SK-N-SH (cell line): ENCODE data around the gene SEC61B. TPM values are rescaled to one million over a fixed set of nuclear protein-coding genes. Genes with fewer than 3 reads are reported as not detected.

Experiments
- CTCF ChIA-PET: fragments of 300-600, 350-600 bp; formaldehyde crosslinking; extraction: SDS; loops from one replicate; lab custom pipeline; 2021; lab: Yijun Ruan, JAX
- POLR2A ChIA-PET: fragments of 350-600 bp; sonication (Branson Sonifier 250); formaldehyde crosslinking; extraction: SDS; loops from one replicate; lab custom pipeline; 2020; ENCODE audit warnings: antibody characterized with exemption, inconsistent platforms; lab: Yijun Ruan, JAX
- DNase-seq: peaks from one replicate; pipeline ENCODE4 v3.0.0; 2012
- H2AFZ ChIP-seq: fragments of 200-600 bp; sonication (generic); 2 replicates; pipeline ENCODE4 v1.8.1; 2016; ENCODE audit warnings: antibody characterized with exemption, mild to moderate bottlenecking, low read depth
- H3F3A ChIP-seq: fragments of 200-600 bp; sonication (generic); replicated peaks from 2 replicates; pipeline ENCODE3; 2016; ENCODE audit warnings: antibody characterized with exemption, mild to moderate bottlenecking; ENCODE audit not compliant: insufficient read depth
- H3K27ac ChIP-seq, 2 experiments: fragments of 200-500 bp in 1 of 2; fragments of 200-600 bp in 1 of 2; sonication (Bioruptor generic) in 1 of 2; sonication (generic), shearing (Covaris generic) in 1 of 2; 2 replicates each; pipeline versions ENCODE4 v1.5.1 to v1.6.1; 2014 to 2016; ENCODE audit warnings: low read depth in 2 of 2, inconsistent platforms in 1 of 2, low read length in 1 of 2, mild to moderate bottlenecking in 1 of 2, mixed read lengths in 1 of 2
- H3K27me3 ChIP-seq: fragments of 200-600 bp; sonication (generic), shearing (Covaris generic); 2 replicates; pipeline ENCODE4 v1.6.1; 2016; ENCODE audit warnings: mixed run types; ENCODE audit not compliant: insufficient read depth
- H3K36me3 ChIP-seq, 2 experiments: fragments of 200-500 bp in 1 of 2; fragments of 200-600 bp in 1 of 2; sonication (Bioruptor generic) in 1 of 2; sonication (generic) in 1 of 2; replicated peaks in 1 of 2; 2 replicates each; pipeline versions ENCODE3 to v1.5.1; 2014 to 2016; ENCODE audit warnings: low read length in 1 of 2, mild to moderate bottlenecking in 1 of 2; ENCODE audit not compliant: insufficient read depth in 2 of 2, control insufficient read depth in 1 of 2
- H3K4me1 ChIP-seq, 2 experiments: fragments of 200-500 bp in 1 of 2; fragments of 200-600 bp in 1 of 2; sonication (Bioruptor generic) in 1 of 2; sonication (generic), shearing (Covaris generic) in 1 of 2; 2 replicates each; pipeline versions ENCODE4 v1.5.1 to v1.6.1; 2014 to 2016; ENCODE audit warnings: low read depth in 1 of 2, low read length in 1 of 2, mixed run types in 1 of 2; ENCODE audit not compliant: insufficient read depth in 2 of 2, control insufficient read depth in 1 of 2
- H3K4me2 ChIP-seq: fragments of 200-600 bp; sonication (generic), shearing (Covaris generic); 2 replicates; pipeline ENCODE4 v1.6.1; 2017; ENCODE audit warnings: mixed run types
- H3K4me3 ChIP-seq, 2 experiments: fragments of 200-500 bp in 1 of 2; fragments of 200-600 bp in 1 of 2; sonication (Bioruptor generic) in 1 of 2; sonication (generic), shearing (Covaris generic) in 1 of 2; 2 replicates each; pipeline versions ENCODE4 v1.5.1 to v1.8.1; 2014 to 2016; ENCODE audit warnings: low read depth in 2 of 2, inconsistent platforms in 1 of 2, low read length in 1 of 2, mild to moderate bottlenecking in 1 of 2, mixed read lengths in 1 of 2, moderate library complexity in 1 of 2
- H3K79me2 ChIP-seq: fragments of 200-600 bp; sonication (generic); 2 replicates; pipeline ENCODE4 v1.8.1; 2017; ENCODE audit warnings: mild to moderate bottlenecking; ENCODE audit not compliant: insufficient read depth
- H3K9ac ChIP-seq: fragments of 200-600 bp; sonication (generic); 2 replicates; pipeline ENCODE4 v1.6.1; 2017; ENCODE audit warnings: mixed run types
- H3K9me2 ChIP-seq: fragments of 200-600 bp; sonication (generic); 2 replicates; pipeline ENCODE4 v1.6.1; 2017; ENCODE audit warnings: mixed run types
- H3K9me3 ChIP-seq: fragments of 200-600 bp; sonication (generic); 2 replicates; pipeline ENCODE4 v1.6.1; 2017; ENCODE audit warnings: mixed run types, mild to moderate bottlenecking, moderate library complexity
- H4K20me1 ChIP-seq: fragments of 200-600 bp; sonication (generic); 2 replicates; pipeline ENCODE4 v1.6.1; 2017; ENCODE audit warnings: mild to moderate bottlenecking, mixed run types; ENCODE audit not compliant: insufficient read depth
- EP300 ChIP-seq, 2 experiments: IDR thresholded peaks; 2 replicates each; pipeline versions ENCODE4 v1.4.0 to v1.6.1; 2012; ENCODE audit warnings: borderline replicate concordance in 1 of 2, low read depth in 1 of 2, low read length in 1 of 2
- FOXJ3 ChIP-seq: sonication (generic); formaldehyde crosslinking; IDR thresholded peaks from 2 replicates; pipeline ENCODE4 v1.5.1; 2020; ENCODE audit warnings: mild to moderate bottlenecking, missing genetic modification reagents
- FOXM1 ChIP-seq: IDR thresholded peaks from 2 replicates; pipeline ENCODE4 v1.4.0; 2012; ENCODE audit warnings: low read depth, mild to moderate bottlenecking
- RAD21 ChIP-seq: IDR thresholded peaks from 2 replicates; pipeline ENCODE4 v1.6.1; 2012; ENCODE audit warnings: mild to moderate bottlenecking, low read length
- SIN3A ChIP-seq: IDR thresholded peaks from 2 replicates; pipeline ENCODE4 v1.6.1; 2012; ENCODE audit warnings: low read depth, mild to moderate bottlenecking, low read length, moderate library complexity, borderline replicate concordance
- SMC3 ChIP-seq: IDR thresholded peaks from 2 replicates; pipeline ENCODE4 v1.6.1; 2012; ENCODE audit warnings: low read depth, low read length, improper control_type of control experiment
- TCF12 ChIP-seq: IDR thresholded peaks from 2 replicates; pipeline ENCODE4 v1.4.0; 2012
- TEAD4 ChIP-seq: IDR thresholded peaks from 2 replicates; pipeline ENCODE4 v1.4.0; 2012; ENCODE audit warnings: mild to moderate bottlenecking, borderline replicate concordance; ENCODE audit not compliant: insufficient read depth
- USF2 ChIP-seq: fragments of 150-350 bp; IDR thresholded peaks from 2 replicates; pipeline ENCODE4 v1.6.1; 2017; ENCODE audit warnings: antibody characterized with exemption, low read length, low read depth, borderline replicate concordance
- WGBS: methylation state at CpG from one replicate; pipeline ENCODE4 v1.1.6; 2017; ENCODE audit warnings: low lambda C conversion rate; 5-methylcytosine and 5-hydroxymethylcytosine counted together
- polyA plus RNA-seq, 3 experiments: library from polyadenylated mRNA; depleted of rRNA; stranded (reverse); fragments of >200 nt; gene quantifications; 2 replicates each; pipeline ENCODE4 v1.2.3, GENCODE V29; 2012
- TF ChIP-seq, protein P1 (sequence below): IDR thresholded peaks from 2 replicates; pipeline ENCODE4; 2012
- TF ChIP-seq, protein P2 (sequence below): IDR thresholded peaks from 2 replicates; pipeline ENCODE4 v1.4.0; 2012; ENCODE audit warnings: low read depth

SEC61B gene
- polyA plus RNA-seq, 1 of the 3 experiments (the other 2 are of a cell fraction): 174 TPM

- Histone ChIP-seq H4K20me1 (peaks cover 35% of the 10 kb centered on the region), H3K9me3 (no peaks in the 10 kb centered on the region), H3K27me3 (no peaks in the 10 kb centered on the region), H3K79me2 (peaks cover 80% of the 10 kb centered on the region), H3K9me2 (no peaks in the 10 kb centered on the region)
- POLR2A ChIA-PET: no interaction called here
- TF ChIP-seq RAD21 (no peak), USF2 (no peak), SIN3A (no peak)
- TF ChIP-seq, all 33 proteins: peak for 0
- peaks cover 40 to 45% of the 10 kb centered on the region in 2 experiments for H3K36me3 ChIP-seq
- H3F3A ChIP-seq: peaks cover 8% of the 10 kb centered on the region
- no peak overlapping the region for H3K9ac ChIP-seq
- peaks cover 11 to 12% of the 10 kb centered on the region in 2 experiments for H3K4me1 ChIP-seq
- no peak for DNase-seq
- H3K4me3 ChIP-seq: no peak overlapping the region
- H3K4me2 ChIP-seq: peak overlapping the region; percentile 89; the same call in 1 of the 2 replicates
- WGBS: 97% methylated on average over 2 of the region's 2 CpGs
- CTCF ChIA-PET: no interaction called here
- no peak overlapping the region for H2AFZ ChIP-seq
- no peak overlapping the region for H3K27ac ChIP-seq
These were observed 2.4 kb downstream of the SEC61B start for GRCh38 chr9:99224445-99224844.

DNA sequence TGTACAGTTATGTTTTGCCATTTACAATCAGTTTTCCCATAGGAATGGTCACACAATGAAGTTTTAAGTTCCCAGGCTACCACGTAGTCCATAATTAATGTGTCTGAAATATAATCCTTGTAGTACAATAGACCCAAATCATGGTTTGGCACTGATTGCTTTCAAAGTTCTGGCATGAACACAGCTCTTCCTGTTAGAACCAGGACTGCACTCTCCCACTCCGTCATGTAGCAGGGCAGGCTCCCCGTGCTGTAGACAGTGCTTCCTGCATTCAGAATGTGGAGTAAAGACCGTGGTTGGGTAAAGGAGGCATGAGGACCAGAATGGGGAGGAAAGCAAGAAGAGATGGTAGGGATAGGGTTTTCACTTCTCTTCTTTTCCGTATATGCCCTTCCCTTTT, 4.0 kb downstream of the SEC61B start:
- peaks cover 13% of the 10 kb centered on the region for H3F3A ChIP-seq
- ChIA-PET POLR2A (no interaction called here), CTCF (interaction anchor here (1.2 kb wide), 1 partner anchor 41 kb away, joined by 5 read pairs; no protein-coding TSS in a partner anchor)
- peaks cover 56 to 59% of the 10 kb centered on the region in 2 experiments for H3K36me3 ChIP-seq
- WGBS: 88% methylated on average over 5 of the region's 5 CpGs
- no peaks in the 10 kb centered on the region for H3K9me2 ChIP-seq
- no peaks in the 10 kb centered on the region for H3K27me3 ChIP-seq
- H3K4me3 ChIP-seq: no peak overlapping the region
- H4K20me1 ChIP-seq: peaks cover 20% of the 10 kb centered on the region
- no peak for DNase-seq
- H3K9me3 ChIP-seq: no peaks in the 10 kb centered on the region
- no peak overlapping the region for H3K9ac ChIP-seq
- no peak overlapping the region for H3K27ac ChIP-seq
- no peak overlapping the region for H3K4me2 ChIP-seq
- H3K79me2 ChIP-seq: peaks cover 65% of the 10 kb centered on the region
- no peak overlapping the region for H2AFZ ChIP-seq
- peaks cover 5 to 9% of the 10 kb centered on the region in 2 experiments for H3K4me1 ChIP-seq
- TF ChIP-seq, protein P1, sequence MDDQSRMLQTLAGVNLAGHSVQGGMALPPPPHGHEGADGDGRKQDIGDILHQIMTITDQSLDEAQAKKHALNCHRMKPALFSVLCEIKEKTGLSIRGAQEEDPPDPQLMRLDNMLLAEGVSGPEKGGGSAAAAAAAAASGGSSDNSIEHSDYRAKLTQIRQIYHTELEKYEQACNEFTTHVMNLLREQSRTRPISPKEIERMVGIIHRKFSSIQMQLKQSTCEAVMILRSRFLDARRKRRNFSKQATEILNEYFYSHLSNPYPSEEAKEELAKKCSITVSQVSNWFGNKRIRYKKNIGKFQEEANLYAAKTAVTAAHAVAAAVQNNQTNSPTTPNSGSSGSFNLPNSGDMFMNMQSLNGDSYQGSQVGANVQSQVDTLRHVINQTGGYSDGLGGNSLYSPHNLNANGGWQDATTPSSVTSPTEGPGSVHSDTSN: no peak
- TF ChIP-seq TEAD4 (no peak), SMC3 (no peak), USF2 (no peak), TCF12 (no peak), RAD21 (no peak), EP300 (IDR thresholded peaks at IDR 0.05; ENCODE audit: borderline replicate concordance in 1 of 2, low read depth in 1 of 2, low read length in 1 of 2) (no peak), FOXJ3 (no peak), FOXM1 (no peak)
- TF ChIP-seq, protein P2, sequence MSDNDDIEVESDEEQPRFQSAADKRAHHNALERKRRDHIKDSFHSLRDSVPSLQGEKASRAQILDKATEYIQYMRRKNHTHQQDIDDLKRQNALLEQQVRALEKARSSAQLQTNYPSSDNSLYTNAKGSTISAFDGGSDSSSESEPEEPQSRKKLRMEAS: no peak
